Stimulated activated naive B cell treated with anti-CD40 and anti-IgM and Interleukin-4, amounts not matched to agents 10 μg/mL and 1 μg/mL and 100 μg/mL, for 72 hours (primary cell): ENCODE results near the gene GLB1L2.
"Not testable (repeated sequence)": the region's sequence is repeated elsewhere in the genome, so short reads cannot be mapped to it uniquely, and the experiment has no call there.

Source experiments
- ATAC-seq, 2 donors: fragments of 150-1000 bp; cut with Tn5 transposase; replicated peaks; 2 replicates each; pipeline ENCODE4 v1.10.0; 2021; ENCODE audit warnings: moderate library complexity in 1 of 2
- DNase-seq: peaks from one replicate; pipeline ENCODE4 v3.0.0; 2021
- H3K27ac Mint-ChIP-seq: one replicate; pipeline ENCODE4 v1.8.0; 2022; ENCODE audit warnings: mild to moderate bottlenecking, mixed read lengths
- H3K27me3 Mint-ChIP-seq, 2 donors: one replicate each; pipeline ENCODE4 v1.8.0; 2022; ENCODE audit warnings: mixed read lengths in 2 of 2
- H3K36me3 Mint-ChIP-seq, 2 donors: one replicate each; pipeline ENCODE4 v1.8.0; 2022; ENCODE audit warnings: mixed read lengths in 2 of 2, mild to moderate bottlenecking in 1 of 2
- H3K4me1 Mint-ChIP-seq, 2 donors: one replicate each; pipeline ENCODE4 v1.8.0; 2022; ENCODE audit warnings: mixed read lengths in 2 of 2, mild to moderate bottlenecking in 1 of 2
- H3K4me3 Mint-ChIP-seq, 2 donors: one replicate each; pipeline ENCODE4 v1.8.0; 2022; ENCODE audit warnings: mild to moderate bottlenecking in 2 of 2, mixed read lengths in 2 of 2, moderate library complexity in 1 of 2
- H3K9me3 Mint-ChIP-seq, 2 donors: one replicate each; pipeline ENCODE4 v1.8.0; 2022; ENCODE audit warnings: mixed read lengths in 2 of 2, mild to moderate bottlenecking in 1 of 2

GLB1L2 gene

GRCh38 chr11:134334796-134335571 lies 3.2 kb downstream of the GLB1L2 start:
- Mint-ChIP-seq H3K27me3 (peaks cover 29 to 56% of the 10 kb centered on the region in 2 donors), H3K9me3 (no peaks in the 10 kb centered on the region), H3K4me1 (peaks cover 7 to 8% of the 10 kb centered on the region in 2 donors), H3K36me3 (no peaks in the 10 kb centered on the region), H3K27ac (no peak overlapping the region), H3K4me3 (no peak overlapping the region)
- DNase-seq (no peak), ATAC-seq (no peak)

- ATAC-seq (no peak), DNase-seq (no peak)
- H3K4me3 Mint-ChIP-seq: no peak overlapping the region
- peaks cover 0 to 5% of the 10 kb centered on the region in 2 donors for H3K4me1 Mint-ChIP-seq
- H3K27ac Mint-ChIP-seq: no peak overlapping the region
- no peaks in the 10 kb centered on the region for H3K36me3 Mint-ChIP-seq
- no peaks in the 10 kb centered on the region for H3K9me3 Mint-ChIP-seq
- H3K27me3 Mint-ChIP-seq: peaks cover 16 to 44% of the 10 kb centered on the region in 2 donors
Measured at GRCh38 chr11:134337051-134337450, 5.3 kb downstream of the GLB1L2 start.

- Mint-ChIP-seq H3K4me3 (no peak overlapping the region), H3K27me3 (peaks cover 9 to 34% of the 10 kb centered on the region in 2 donors), H3K4me1 (no peaks in the 10 kb centered on the region), H3K27ac (no peak overlapping the region), H3K9me3 (no peaks in the 10 kb centered on the region), H3K36me3 (no peaks in the 10 kb centered on the region)
- DNase-seq (no peak), ATAC-seq (no peak)
Measured at GRCh38 chr11:134338068-134338467, 6.3 kb downstream of the GLB1L2 start.

GRCh38 chr11:134338654-134339053 lies 6.9 kb downstream of the GLB1L2 start:
- Mint-ChIP-seq H3K9me3 (no peaks in the 10 kb centered on the region), H3K4me3 (no peak overlapping the region), H3K36me3 (no peaks in the 10 kb centered on the region), H3K27me3 (peaks cover 3 to 28% of the 10 kb centered on the region in 2 donors), H3K4me1 (no peaks in the 10 kb centered on the region), H3K27ac (no peak overlapping the region)
- DNase-seq: no peak
- ATAC-seq: no peak

- H3K9me3 Mint-ChIP-seq: no peaks in the 10 kb centered on the region
- peaks cover 0 to 20% of the 10 kb centered on the region in 2 donors for H3K27me3 Mint-ChIP-seq
- no peak overlapping the region for H3K27ac Mint-ChIP-seq
- no peaks in the 10 kb centered on the region for H3K36me3 Mint-ChIP-seq
- ATAC-seq: no peak
- H3K4me1 Mint-ChIP-seq: no peaks in the 10 kb centered on the region
- DNase-seq: no peak
- H3K4me3 Mint-ChIP-seq: no peak overlapping the region
Measured at GRCh38 chr11:134339756-134340155, 8.0 kb downstream of the GLB1L2 start.

- no peak for DNase-seq
- H3K9me3 Mint-ChIP-seq: no peaks in the 10 kb centered on the region
- H3K27ac Mint-ChIP-seq: no peak overlapping the region
- no peaks in the 10 kb centered on the region for H3K36me3 Mint-ChIP-seq
- no peak for ATAC-seq
- no peak overlapping the region for H3K4me3 Mint-ChIP-seq
- H3K27me3 Mint-ChIP-seq: peaks cover 0 to 13% of the 10 kb centered on the region in 2 donors
- H3K4me1 Mint-ChIP-seq: no peaks in the 10 kb centered on the region
Measured at GRCh38 chr11:134340354-134340964, 8.7 kb downstream of the GLB1L2 start.

GRCh38 chr11:134341805-134342571 lies 10.2 kb downstream of the GLB1L2 start:
- ATAC-seq: no peak
- Mint-ChIP-seq H3K4me3 (no peak overlapping the region), H3K27ac (no peak overlapping the region), H3K36me3 (no peaks in the 10 kb centered on the region), H3K4me1 (no peaks in the 10 kb centered on the region), H3K27me3 (peaks cover 0 to 10% of the 10 kb centered on the region in 2 donors), H3K9me3 (no peaks in the 10 kb centered on the region)
- no peak for DNase-seq

- DNase-seq (no peak), ATAC-seq (no peak)
- Mint-ChIP-seq H3K9me3 (no peaks in the 10 kb centered on the region), H3K27me3 (peaks cover 0 to 9% of the 10 kb centered on the region in 2 donors), H3K4me3 (no peak overlapping the region), H3K36me3 (no peaks in the 10 kb centered on the region), H3K27ac (no peak overlapping the region), H3K4me1 (no peaks in the 10 kb centered on the region)
Measured at GRCh38 chr11:134342572-134343340, 11.0 kb downstream of the GLB1L2 start.

GRCh38 chr11:134343646-134344045 lies 11.9 kb downstream of the GLB1L2 start:
- Mint-ChIP-seq H3K36me3 (no peaks in the 10 kb centered on the region), H3K4me1 (no peaks in the 10 kb centered on the region), H3K4me3 (no peak overlapping the region), H3K9me3 (no peaks in the 10 kb centered on the region), H3K27ac (no peak overlapping the region), H3K27me3 (peaks cover 0 to 9% of the 10 kb centered on the region in 2 donors)
- no peak for ATAC-seq
- DNase-seq: no peak

GRCh38 chr11:134344497-134345236 lies 12.9 kb downstream of the GLB1L2 start:
- not testable (repeated sequence) for H3K4me3 Mint-ChIP-seq, H3K4me1 Mint-ChIP-seq, H3K9me3 Mint-ChIP-seq, ATAC-seq, H3K27me3 Mint-ChIP-seq, DNase-seq, H3K27ac Mint-ChIP-seq, H3K36me3 Mint-ChIP-seq

GRCh38 chr11:134345237-134345550 lies 13.4 kb downstream of the GLB1L2 start:
- no peaks in the 10 kb centered on the region for H3K9me3 Mint-ChIP-seq
- ATAC-seq (no peak), DNase-seq (no peak)
- H3K4me1 Mint-ChIP-seq: no peaks in the 10 kb centered on the region
- peaks cover 0 to 1% of the 10 kb centered on the region in 2 donors for H3K27me3 Mint-ChIP-seq
- H3K27ac Mint-ChIP-seq: no peak overlapping the region
- H3K36me3 Mint-ChIP-seq: no peaks in the 10 kb centered on the region
- no peak overlapping the region for H3K4me3 Mint-ChIP-seq

GRCh38 chr11:134346101-134346975 lies 14.6 kb downstream of the GLB1L2 start:
- H3K4me1 Mint-ChIP-seq: no peaks in the 10 kb centered on the region
- DNase-seq: no peak
- H3K4me3 Mint-ChIP-seq: no peak overlapping the region

GRCh38 chr11:134346976-134347350 lies 15.2 kb downstream of the GLB1L2 start:
- H3K4me3 Mint-ChIP-seq: no peak overlapping the region

More at GRCh38 chr11:134346101-134346975, 14.6 kb downstream of the GLB1L2 start:
- no peak overlapping the region for H3K27ac Mint-ChIP-seq
- no peaks in the 10 kb centered on the region for H3K9me3 Mint-ChIP-seq
- ATAC-seq: no peak
- no peaks in the 10 kb centered on the region for H3K36me3 Mint-ChIP-seq
- H3K27me3 Mint-ChIP-seq: no peaks in the 10 kb centered on the region

More at GRCh38 chr11:134346976-134347350, 15.2 kb downstream of the GLB1L2 start:
- DNase-seq: no peak
- Mint-ChIP-seq H3K9me3 (no peaks in the 10 kb centered on the region), H3K27me3 (no peaks in the 10 kb centered on the region), H3K36me3 (no peaks in the 10 kb centered on the region), H3K27ac (no peak overlapping the region), H3K4me1 (no peaks in the 10 kb centered on the region)
- ATAC-seq: no peak
